HT-29 (cell line): ENCODE measurements around the gene NRP2. TPM values are rescaled to one million over a fixed set of nuclear protein-coding genes. Genes with fewer than 3 reads are reported as not detected.

Experiments
- DNase-seq: peaks from one replicate; pipeline ENCODE4 v3.0.0-alpha.2; 2015; ENCODE audit warnings: low spot score
- total RNA-seq: library from RNA; depleted of rRNA; stranded (reverse); fragments of >200 nt; shearing (Covaris generic); gene quantifications from 2 replicates; pipeline ENCODE4 v1.2.3, GENCODE V29; 2014

Gene NRP2
- total RNA-seq, 1 experiment from 2014 or later: 1.1 TPM

DNA sequence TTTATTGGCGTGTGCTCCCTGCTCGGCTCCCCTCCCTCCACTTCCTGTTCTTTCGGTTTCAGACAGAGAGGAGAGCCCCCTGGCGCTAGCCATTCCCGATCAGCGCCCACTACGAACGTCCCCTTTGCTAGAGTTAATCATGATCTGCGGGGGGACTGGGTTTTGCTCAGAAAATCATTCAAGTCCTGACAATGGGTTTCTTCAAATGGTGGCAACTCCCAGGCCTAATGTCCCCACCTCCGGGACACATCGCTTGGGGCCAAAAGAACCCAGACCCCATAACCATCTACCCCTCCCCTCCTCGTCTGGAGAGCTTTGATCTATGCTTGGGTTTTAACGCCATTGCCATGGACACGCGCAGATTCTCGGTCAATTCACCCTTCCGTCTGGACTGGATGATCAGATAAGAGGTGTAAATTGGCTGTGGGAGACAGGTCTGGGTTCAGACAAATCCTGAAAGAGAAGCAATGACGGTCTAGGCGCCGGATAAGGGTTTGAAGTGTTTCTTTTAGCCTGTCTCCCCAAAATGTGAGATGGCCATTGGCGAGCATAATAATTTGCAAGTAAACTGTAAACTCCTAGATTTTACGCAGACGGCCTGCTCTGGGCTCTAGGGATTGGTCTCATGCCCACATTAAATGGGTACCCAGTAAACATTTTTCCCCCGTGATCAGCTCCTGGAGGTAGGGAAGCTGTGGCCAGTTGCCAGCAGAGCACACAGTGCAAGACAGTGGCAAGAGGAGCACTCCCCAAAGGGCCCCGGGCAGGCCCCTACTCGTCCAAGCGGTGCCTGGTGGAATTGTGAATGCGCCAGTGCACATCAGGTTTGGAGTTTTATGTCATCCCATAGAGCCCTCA lies 4.7 kb downstream of the NRP2 start:
- DNase-seq: no peak

DNA sequence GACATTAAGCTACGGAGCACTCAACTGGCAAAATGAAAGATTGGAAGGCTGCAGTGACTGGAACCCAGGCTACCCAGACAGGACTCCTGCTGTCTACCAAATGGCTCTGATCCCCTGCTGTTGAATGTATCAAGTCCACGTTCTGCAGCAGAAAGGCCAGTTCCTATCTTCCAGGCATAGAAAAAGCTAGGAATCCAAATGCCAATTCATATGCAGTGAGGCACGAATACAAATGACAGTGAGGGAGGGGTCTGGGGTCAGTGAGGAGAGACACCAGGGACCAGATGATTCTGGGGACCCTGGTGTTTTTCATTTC lies 5.3 kb downstream of the NRP2 start:
- DNase-seq: no peak

DNA sequence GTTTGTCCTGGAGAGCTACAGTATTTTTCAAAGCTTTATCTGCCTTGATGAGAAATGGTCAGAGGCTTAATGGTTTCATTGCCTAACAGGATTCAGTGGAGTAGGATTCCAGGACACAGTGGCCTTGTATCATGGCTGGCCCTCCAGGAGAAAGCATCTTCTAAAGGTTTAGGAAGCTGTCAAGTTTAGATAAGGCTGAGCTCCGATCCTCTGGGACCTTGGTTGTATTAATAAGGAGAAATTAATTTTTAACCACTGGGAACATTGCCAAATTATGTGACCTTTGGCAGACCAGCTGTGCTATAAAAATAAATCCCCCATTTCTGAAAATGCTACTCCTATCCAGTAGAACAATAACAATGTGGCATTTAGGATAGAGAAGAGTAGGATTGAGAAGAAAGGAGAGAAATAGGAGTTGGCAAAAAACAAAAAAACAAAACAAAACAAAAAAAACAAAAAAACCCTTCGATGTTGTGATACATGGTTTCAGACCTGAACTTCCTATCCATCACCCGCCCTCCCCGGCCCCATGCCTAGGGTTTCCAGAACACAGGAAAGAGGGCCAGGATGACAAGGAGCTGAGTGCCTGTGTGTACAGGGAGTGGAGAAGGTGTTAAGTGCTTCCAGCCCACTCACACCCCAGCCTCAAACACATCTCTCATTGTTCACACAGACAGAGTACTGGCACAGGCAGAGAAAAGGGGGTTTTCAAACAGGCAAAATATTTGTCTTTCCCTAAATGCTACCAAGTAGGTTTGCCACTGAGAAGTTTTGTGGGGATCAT lies 6.3 kb downstream of the NRP2 start:
- no peak for DNase-seq

DNA sequence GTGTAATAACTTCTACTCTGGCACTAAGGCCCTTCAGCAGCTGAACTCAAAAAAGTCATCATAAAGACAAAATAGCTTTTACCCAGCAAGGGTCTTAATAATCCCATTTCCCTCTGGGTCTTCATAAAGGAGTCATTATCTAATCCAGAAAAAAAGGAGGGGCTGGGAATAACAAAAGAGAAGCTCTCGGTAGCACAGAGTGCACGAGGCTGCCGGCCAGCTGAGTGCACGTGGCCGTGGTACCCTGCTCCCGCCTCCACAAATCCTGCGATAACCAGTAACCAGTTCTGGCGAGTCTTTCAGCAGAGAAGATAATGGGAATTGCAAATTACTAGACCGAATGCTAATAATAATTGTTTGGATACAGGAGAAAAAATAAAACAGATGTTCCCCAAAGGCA lies 7.5 kb downstream of the NRP2 start:
- no peak for DNase-seq

DNA sequence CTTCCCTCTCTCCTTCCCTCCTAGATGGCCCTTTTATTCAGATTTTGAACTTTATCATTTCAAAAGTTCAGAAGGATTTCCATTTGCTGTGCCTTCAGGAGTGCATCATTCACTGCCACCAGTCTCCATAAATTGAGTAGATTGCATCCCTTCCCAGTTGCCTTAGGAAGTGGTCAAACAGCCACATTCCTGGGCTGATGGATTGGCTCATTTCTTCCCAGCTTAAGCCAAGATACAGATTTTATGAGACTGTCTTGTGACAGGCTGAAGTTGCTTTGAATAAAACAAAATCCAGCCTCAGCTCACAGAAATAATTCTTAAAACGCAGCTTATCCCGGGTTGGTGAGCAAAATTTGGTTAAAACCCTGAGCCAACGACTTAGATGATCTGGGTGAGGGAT lies 9.8 kb downstream of the NRP2 start:
- DNase-seq: no peak

DNA sequence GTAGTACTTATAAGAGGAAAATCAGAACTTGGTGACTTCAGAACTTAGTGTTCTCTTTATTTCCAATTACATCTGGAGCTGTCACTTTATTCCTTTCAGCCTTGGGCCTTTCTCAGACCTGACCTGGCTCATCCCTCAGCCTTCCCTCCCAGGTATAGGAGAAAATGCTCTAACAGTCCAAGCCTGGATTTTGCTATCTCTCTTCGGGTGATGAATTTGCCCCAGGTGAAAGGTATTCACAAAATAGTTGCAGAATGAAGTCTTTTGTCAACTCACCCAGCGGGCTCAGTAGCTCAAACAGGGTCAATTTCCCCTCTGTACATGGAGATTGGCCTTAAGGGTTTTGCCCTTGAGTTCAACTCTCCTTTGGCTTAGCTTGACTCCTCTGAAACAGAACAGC lies 12.0 kb downstream of the NRP2 start:
- no peak for DNase-seq

DNA sequence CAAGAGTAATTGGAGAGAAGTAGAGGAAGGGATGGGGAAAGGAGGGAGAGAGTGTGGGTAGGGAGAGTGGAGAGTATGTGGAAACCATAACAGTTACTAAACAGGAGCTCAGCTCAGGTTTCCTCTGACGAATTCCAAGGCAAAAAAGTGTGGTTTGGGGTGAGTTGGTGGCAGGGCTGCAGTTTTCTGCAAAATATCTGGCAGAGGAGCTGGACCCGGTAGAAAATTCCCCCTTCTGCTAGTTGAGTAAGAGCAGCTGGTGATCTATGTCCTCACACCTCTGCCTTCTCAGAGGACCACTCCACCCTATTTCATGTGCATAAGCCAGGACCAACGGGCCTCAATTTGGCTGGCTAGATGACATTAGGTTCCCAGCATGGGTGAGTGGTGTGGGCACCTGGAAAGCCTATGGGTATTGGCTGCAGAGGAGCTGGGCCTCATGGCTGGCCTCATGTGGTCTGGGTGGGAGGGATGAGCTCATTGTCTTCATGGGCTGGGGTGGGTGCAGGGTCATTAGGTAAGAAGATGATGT lies 13.2 kb downstream of the NRP2 start:
- no peak for DNase-seq

DNA sequence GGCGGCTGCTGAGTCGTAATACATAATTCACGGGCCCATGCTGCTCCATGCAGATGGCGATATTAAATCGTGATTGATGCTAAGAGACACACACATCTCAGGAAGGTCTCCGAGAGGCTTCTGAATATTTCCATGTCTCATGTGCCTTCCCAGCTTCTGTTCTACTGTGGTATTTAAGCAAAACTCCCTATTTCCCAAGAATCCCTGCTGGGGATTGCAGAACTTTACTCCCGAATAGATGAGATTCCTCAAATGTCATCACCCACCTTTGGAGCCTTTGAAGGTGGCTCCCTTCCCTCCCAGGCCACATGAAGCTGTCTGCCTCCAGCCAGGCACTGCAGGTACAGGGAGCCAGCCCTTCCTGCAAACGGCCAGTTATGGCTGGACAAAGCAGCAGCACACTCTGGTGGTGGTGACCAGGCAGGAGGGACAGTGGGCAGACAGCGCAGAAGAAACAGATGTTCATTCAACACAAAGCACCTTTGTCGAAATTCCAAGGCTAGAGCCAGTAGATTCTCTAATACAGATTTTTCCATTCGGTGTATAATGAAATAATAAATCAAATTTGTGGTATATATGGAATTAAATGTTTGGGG lies 14.1 kb downstream of the NRP2 start:
- DNase-seq: no peak

DNA sequence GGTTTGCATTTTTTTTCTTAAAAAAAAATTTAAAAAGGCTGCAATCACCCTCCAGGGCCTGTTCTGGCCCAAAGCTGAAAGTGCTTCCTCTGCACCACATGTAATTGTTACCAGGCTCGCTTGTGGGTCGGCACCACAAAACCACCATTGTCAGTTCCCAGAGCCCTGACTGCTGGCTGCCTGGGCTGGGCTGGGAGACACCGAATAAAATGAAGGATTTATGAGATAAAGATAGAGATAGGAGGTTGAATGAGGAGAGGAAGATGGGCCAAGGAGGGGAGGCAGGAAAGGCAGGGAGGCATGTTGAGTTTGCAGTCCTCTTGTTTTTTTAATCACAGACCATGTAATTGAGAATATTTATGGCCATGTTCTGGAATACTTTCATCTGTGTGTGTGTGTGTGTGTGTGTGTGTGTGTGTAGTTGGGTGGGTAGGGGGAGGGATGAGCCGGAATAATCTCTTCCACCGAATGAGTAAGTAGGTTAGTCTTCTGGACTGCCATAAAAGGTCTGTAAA lies 14.7 kb downstream of the NRP2 start:
- DNase-seq: no peak

DNA sequence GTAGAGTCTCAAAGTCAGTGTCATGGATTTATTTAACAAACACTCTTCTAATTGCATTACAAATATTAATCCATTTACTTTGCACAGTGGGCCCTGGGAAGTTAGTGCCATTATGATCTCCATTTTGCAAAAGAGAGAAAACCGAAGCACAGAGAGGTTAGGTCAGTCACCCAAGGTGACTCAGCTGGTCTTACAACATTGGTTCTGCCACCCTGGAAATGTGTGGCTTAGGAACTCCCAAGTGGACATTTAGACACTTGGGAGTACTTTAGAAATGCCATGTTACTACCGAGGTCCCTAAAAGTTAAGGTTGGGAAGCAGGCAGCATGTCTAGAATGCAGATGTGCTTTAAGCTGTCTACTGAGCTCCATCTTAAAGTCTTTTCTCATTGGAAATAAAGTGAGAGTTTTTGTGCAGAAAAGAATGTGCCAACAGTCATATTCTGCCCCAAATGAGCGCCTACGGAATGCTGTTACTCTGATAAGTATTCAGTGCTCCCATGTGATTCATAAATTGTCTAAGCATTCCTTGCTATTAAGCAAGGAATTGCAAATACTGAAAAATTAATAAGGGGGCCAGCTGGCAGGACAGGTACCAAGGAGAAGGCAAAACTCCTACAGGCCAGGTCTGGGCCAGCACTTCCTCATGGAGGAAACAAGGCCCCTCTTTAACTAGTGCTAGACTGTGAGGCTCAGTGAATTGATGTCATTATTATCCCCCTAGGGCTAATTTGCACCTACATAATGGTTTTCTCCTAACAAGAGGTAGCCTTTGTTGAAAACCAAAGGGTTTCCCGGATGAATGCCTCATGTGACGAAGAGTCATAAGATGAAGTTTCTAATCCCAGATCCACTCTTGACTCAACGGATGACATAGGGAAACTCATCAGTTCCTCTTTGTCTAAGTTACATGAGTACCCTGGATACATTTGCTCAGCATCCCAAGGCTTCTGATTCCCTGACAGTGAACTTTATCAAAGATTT lies 16.3 kb downstream of the NRP2 start:
- DNase-seq: no peak

DNA sequence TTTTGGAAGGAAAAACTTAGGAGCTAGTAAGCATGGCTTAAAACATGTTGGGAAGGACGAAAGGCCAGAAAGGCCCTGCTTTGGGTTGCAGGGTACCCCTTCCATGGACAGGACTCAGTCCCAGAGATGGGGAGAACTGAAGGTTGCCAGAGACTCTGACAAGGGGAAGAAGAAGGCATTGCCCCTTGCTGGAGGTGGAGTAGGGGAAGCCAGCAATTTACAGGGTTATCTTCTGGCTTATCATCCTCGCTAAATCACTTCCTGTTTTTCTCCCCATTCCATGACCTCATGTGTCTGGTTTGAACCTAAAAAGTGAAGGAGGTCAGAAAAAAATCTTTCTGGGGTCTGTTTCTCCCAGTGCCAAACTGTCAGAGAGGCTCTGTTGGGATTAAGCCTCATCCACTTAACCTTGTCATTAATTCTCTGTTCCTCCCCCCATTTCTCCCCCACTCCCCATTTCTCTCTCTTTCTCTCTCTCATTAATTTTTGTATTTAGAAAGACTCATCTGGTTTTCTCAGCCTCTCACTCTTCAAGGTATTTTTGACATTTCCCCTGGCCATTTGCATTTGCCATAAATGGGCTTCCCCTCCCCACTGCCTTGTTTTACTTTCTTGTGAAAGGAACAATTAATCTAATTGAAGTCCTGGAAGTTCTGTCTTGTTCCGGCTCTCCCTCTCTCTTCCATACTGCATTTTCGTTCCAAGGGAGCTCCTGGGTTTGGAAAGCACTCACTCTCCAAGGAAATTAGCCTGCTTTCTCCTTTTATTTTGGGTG lies 17.4 kb downstream of the NRP2 start:
- no peak for DNase-seq

DNA sequence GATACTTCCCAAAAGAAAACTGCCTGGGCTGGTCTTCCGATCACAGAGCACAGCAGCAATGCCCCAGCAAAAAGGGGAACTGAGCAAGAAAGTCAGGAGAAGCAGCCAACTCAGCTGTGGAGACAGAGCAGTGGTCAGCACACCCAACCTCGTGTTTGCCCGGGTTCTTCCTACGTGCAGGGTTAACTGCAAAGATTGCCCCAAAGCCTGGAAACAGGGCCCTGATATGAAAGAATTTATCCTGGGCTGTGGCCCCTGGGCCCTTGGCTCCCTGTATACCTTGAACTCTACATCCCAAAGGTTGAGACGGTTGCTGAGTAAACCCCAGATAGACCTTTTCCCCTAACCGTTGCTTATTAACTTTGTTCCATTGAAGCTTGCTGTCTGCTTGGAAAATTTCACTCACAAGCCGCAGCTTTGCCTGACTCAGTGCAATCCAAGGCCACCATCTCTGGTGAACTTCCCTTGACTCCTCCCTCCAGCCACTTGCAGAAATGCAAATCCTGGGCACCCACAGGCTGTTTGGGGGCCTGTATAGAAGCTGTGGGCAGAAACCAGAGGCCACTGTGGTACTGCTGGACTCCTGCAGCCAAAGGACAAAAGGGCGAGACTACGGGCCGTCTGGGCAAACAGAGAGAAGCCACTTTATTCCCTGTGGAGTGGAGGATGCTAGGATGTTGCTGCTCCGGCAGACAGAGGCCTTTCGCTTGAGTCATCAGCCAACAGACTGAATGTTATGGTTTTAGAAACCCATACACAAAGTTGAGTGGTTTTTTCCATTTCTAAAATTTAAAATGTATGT lies 18.2 kb downstream of the NRP2 start:
- no peak for DNase-seq

DNA sequence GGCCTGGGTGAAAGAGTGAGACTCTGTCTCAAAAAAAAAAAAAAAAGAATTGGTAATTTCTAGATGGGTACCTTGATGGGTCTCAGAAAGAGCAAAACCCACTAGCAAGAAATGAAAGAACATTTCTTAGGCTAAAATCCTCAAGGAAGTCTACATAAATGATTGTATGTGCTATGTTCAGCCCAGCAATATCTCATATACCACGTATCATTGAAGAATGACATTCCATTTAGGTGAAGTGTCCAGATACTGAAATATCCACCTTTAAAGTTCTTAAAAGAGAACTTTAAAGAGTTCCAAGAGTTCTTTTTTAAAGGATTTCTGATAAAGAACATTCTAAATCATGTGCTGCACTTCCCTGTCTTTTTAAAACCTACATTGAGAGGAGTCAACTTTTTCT lies 19.2 kb downstream of the NRP2 start:
- DNase-seq: no peak

DNA sequence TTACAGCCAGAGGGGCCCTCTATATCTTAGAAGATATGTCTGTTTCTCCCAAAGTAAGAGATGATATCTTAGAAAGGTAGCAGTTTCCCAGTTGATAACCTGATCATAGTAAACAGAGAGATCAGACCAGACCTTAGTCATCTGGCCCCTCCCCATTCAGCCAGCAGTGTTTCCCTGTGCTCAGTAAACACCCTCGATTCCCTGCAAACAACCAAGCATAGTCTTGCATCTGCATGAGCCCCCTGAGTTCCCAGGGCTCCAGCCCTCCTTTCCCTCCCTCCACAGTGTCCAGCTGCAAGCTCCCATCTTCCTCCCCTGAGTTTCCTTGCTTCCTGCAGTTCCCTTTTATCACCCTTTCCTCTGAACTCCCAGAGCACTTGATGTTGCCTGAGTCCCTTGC lies 20.3 kb downstream of the NRP2 start:
- no peak for DNase-seq

DNA sequence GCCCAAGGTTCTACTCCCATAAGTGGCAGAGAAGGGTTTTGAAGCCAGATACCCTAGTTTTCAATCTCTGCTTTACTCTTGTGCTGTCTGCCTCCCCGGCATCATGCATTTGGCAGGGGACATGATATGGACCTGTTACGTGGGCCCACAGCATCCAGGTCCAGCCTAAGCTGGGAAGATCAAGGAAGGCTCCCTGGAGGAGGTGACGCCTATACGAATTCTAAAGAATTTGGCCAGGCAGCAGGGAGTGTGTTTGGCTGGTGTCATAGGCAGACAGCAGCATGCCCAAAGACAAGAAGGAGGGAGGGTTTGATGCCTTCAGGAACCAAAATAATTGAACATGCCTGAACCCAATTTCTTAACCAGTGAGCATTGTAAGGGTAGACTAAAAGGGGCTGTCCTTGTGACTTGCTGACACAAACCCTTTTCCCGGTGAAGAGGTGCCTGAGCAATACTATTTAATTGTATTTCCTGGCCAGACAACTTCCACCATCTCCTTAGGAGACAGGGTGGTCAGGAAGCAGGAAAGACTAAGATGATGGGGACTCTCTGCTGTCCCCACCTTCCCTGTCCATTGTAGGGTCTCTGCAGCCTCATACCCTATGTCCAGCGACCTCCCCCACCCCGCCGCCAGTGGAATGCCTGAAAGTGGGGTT lies 21.3 kb downstream of the NRP2 start:
- DNase-seq: no peak

DNA sequence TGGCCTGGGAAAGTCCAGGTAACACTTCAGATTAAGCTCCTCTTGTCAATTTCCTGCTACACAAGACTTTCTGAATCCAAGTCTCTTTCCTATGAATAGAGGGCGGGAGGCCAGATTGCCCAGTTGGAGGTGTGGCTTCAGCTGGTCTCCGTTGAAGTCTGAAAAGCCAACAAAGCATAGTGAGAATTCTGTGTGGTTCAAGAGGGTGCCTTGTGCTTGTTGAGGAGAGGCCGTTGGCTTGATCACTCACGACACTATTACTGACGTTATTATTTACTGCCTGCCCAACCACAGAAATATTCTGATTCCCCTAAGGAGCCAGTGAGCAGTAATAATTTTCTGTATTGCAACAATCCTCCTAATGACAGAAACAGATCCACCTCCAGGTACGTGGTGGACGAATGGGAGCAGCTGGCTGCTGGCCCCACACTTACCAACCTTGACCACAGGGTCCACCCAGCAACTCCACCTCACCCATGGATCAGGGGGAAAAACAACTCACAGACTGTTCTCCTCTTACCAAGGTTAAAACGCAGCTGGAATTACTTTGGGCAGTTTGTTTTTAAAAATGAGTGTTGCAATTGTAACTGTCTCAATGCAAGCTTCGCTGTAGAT lies 21.9 kb downstream of the NRP2 start:
- DNase-seq: no peak

DNA sequence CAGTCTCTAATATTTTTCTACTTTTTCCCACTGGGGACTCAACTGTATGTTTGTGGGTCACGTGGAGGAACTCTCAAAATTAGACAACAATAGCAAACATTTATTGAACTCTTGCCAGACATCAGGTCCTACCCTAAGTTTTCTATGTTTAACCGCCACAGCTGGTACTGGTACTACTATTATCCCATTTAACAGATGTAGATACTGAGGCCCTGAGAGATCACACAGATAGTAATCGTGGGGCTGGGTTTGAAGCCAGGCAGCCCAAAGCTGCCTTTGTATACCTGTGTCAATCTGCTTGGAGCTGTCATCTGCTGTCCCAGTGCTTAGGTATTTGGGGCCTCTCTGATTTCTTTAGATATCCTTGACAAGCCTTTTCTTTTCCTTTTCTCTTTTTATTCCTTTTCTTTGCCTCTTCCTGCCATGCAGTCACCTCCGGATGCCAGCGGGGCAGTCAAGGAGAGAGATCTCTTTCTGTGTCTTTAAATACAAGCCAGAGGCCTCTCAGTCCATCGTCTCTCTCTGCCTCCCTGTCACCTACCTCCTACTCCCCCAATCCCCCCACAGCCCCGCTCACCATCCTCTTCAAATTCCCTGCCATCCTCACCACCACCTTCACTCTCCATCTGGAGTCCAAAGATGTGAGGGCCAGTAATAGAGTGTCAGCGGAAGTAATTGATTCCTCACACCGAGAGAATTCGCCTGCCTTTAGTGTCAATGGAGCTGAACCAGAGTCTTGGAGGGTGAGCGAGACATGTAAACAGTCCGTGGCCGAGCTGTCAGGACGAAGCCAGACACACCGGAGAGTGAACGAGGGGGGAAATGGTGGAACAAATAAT lies 23.4 kb downstream of the NRP2 start:
- no peak for DNase-seq
